Measurements from ENCODE around the gene RAPSN.

GRCh38 chr11:47435687-47436086 is 13.2 kb downstream of the RAPSN start:
- TF ChIP-seq, protein P1, sequence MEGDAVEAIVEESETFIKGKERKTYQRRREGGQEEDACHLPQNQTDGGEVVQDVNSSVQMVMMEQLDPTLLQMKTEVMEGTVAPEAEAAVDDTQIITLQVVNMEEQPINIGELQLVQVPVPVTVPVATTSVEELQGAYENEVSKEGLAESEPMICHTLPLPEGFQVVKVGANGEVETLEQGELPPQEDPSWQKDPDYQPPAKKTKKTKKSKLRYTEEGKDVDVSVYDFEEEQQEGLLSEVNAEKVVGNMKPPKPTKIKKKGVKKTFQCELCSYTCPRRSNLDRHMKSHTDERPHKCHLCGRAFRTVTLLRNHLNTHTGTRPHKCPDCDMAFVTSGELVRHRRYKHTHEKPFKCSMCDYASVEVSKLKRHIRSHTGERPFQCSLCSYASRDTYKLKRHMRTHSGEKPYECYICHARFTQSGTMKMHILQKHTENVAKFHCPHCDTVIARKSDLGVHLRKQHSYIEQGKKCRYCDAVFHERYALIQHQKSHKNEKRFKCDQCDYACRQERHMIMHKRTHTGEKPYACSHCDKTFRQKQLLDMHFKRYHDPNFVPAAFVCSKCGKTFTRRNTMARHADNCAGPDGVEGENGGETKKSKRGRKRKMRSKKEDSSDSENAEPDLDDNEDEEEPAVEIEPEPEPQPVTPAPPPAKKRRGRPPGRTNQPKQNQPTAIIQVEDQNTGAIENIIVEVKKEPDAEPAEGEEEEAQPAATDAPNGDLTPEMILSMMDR (conservative IDR thresholded peaks at IDR 0.05; ENCODE audit: low read depth, low read length), result no peak
- TF ChIP-seq EZH2phosphoT487 (IDR thresholded peaks at IDR 0.05; ENCODE audit: borderline replicate concordance, low read length), result no peak
